ENCODE results near the gene DMXL2.
A peak's percentile ranks its signal among the peaks of the same experiment; 100 is the strongest.
"Not testable (repeated sequence)": the region's sequence is repeated elsewhere in the genome, so short reads cannot be mapped to it uniquely, and the experiment has no call there.

DMXL2 gene

GRCh38 chr15:51649659-51650521, 27.3 kb upstream of the DMXL2 start:
- H3K4me3 ChIP-seq (ENCODE audit: low read depth, low read length, poor library complexity, severe bottlenecking): no peak overlapping the region
- no peaks in the 10 kb centered on the region for H3K36me3 ChIP-seq (ENCODE audit: insufficient read depth, low read length)
- H3K9me2 ChIP-seq (ENCODE audit: low read depth, low read length): no peaks in the 10 kb centered on the region
- H3K9me3 ChIP-seq (ENCODE audit: low read length): no peaks in the 10 kb centered on the region
- H3F3A ChIP-seq (ENCODE audit: insufficient read depth, low read length): no peaks in the 10 kb centered on the region
- no peak overlapping the region for H3K9ac ChIP-seq (ENCODE audit: low read length)
- H2AFZ ChIP-seq (ENCODE audit: low read length): no peak overlapping the region
- no peak overlapping the region for H3K27ac ChIP-seq (ENCODE audit: low read depth, low read length, poor library complexity, severe bottlenecking)
- TF ChIP-seq CTCF (IDR thresholded peaks at IDR 0.05; ENCODE audit: low read length): peak; percentile 89
- no peak for TF ChIP-seq EZH2 (IDR thresholded peaks at IDR 0.05; ENCODE audit: borderline replicate concordance, low read length)
- no peak overlapping the region for H3K4me2 ChIP-seq (ENCODE audit: low read length)
- H3K4me1 ChIP-seq (ENCODE audit: insufficient read depth, low read length, severe bottlenecking): no peaks in the 10 kb centered on the region
- H3K79me2 ChIP-seq (ENCODE audit: insufficient read depth, low read length): no peaks in the 10 kb centered on the region
- no peaks in the 10 kb centered on the region for H4K20me1 ChIP-seq (ENCODE audit: insufficient read depth, low read length)
- H3K27me3 ChIP-seq (ENCODE audit: insufficient read depth, low read length): no peaks in the 10 kb centered on the region

GRCh38 chr15:51648643-51649042, 26.1 kb upstream of the DMXL2 start:
- not testable (repeated sequence) for H4K20me1 ChIP-seq (ENCODE audit: insufficient read depth, low read length); H2AFZ ChIP-seq (ENCODE audit: low read length); H3K27ac ChIP-seq (ENCODE audit: low read depth, low read length, poor library complexity, severe bottlenecking); H3K27me3 ChIP-seq (ENCODE audit: insufficient read depth, low read length); H3K36me3 ChIP-seq (ENCODE audit: insufficient read depth, low read length); H3K9me3 ChIP-seq (ENCODE audit: low read length); H3K79me2 ChIP-seq (ENCODE audit: insufficient read depth, low read length); H3K4me1 ChIP-seq (ENCODE audit: insufficient read depth, low read length, severe bottlenecking); H3K4me3 ChIP-seq (ENCODE audit: low read depth, low read length, poor library complexity, severe bottlenecking); H3K4me2 ChIP-seq (ENCODE audit: low read length); H3F3A ChIP-seq (ENCODE audit: insufficient read depth, low read length); H3K9ac ChIP-seq (ENCODE audit: low read length); H3K9me2 ChIP-seq (ENCODE audit: low read depth, low read length)

GRCh38 chr15:51648101-51648500, 25.5 kb upstream of the DMXL2 start:
- H3K79me2 ChIP-seq (ENCODE audit: insufficient read depth, low read length); H3K4me2 ChIP-seq (ENCODE audit: low read length); H2AFZ ChIP-seq (ENCODE audit: low read length); H3K9me2 ChIP-seq (ENCODE audit: low read depth, low read length); H3K36me3 ChIP-seq (ENCODE audit: insufficient read depth, low read length); H3K9me3 ChIP-seq (ENCODE audit: low read length); H3K4me1 ChIP-seq (ENCODE audit: insufficient read depth, low read length, severe bottlenecking); H3K9ac ChIP-seq (ENCODE audit: low read length); H3K27ac ChIP-seq (ENCODE audit: low read depth, low read length, poor library complexity, severe bottlenecking); H4K20me1 ChIP-seq (ENCODE audit: insufficient read depth, low read length); H3K27me3 ChIP-seq (ENCODE audit: insufficient read depth, low read length); H3F3A ChIP-seq (ENCODE audit: insufficient read depth, low read length); H3K4me3 ChIP-seq (ENCODE audit: low read depth, low read length, poor library complexity, severe bottlenecking): not testable (repeated sequence)

- H3K4me1 ChIP-seq (ENCODE audit: insufficient read depth, low read length, severe bottlenecking): no peaks in the 10 kb centered on the region
- TF ChIP-seq EZH2 (IDR thresholded peaks at IDR 0.05; ENCODE audit: borderline replicate concordance, low read length): no peak
- no peak for TF ChIP-seq CTCF (IDR thresholded peaks at IDR 0.05; ENCODE audit: low read length)
- H3K36me3 ChIP-seq (ENCODE audit: insufficient read depth, low read length): no peaks in the 10 kb centered on the region
These were observed 24.6 kb upstream of the DMXL2 start for GRCh38 chr15:51647128-51647562.

More at GRCh38 chr15:51647128-51647562, 24.6 kb upstream of the DMXL2 start:
- H3K9ac ChIP-seq (ENCODE audit: low read length): no peak overlapping the region
- H3K9me2 ChIP-seq (ENCODE audit: low read depth, low read length): no peaks in the 10 kb centered on the region
- no peak overlapping the region for H3K27ac ChIP-seq (ENCODE audit: low read depth, low read length, poor library complexity, severe bottlenecking)
- H2AFZ ChIP-seq (ENCODE audit: low read length): no peak overlapping the region
- H3K4me2 ChIP-seq (ENCODE audit: low read length): no peak overlapping the region
- H3F3A ChIP-seq (ENCODE audit: insufficient read depth, low read length): no peaks in the 10 kb centered on the region
- H3K79me2 ChIP-seq (ENCODE audit: insufficient read depth, low read length): no peaks in the 10 kb centered on the region
- no peaks in the 10 kb centered on the region for H4K20me1 ChIP-seq (ENCODE audit: insufficient read depth, low read length)
- H3K27me3 ChIP-seq (ENCODE audit: insufficient read depth, low read length): no peaks in the 10 kb centered on the region
- no peak overlapping the region for H3K4me3 ChIP-seq (ENCODE audit: low read depth, low read length, poor library complexity, severe bottlenecking)
- no peaks in the 10 kb centered on the region for H3K9me3 ChIP-seq (ENCODE audit: low read length)

Measured in OCI-LY1 (cell line).